Measurements from ENCODE around the gene PLXNA4. TPM values are rescaled to one million over a fixed set of nuclear protein-coding genes. Genes with fewer than 3 reads are reported as not detected.

The PLXNA4 gene
- total RNA-seq, 2 experiments from 2014 or later = 0.75 to 0.85 TPM

DNA sequence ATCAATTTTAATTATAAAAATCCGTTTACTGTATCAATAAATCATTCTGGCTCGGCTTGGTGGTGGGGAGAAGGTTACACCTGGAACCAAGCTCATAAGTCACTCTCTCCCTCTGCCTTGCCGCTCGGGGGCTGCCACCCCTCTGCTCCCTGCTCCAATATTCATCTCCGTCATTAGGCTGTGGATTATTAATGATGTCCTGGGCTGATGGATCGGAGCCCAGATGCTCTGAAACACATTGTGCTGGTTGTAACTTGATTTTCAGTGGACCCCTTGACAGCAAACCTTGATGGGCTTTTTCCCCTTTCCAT lies 314.2 kb downstream of the PLXNA4 start:
- H3K27ac Mint-ChIP-seq = no peak overlapping the region
- TF ChIP-seq, protein P1, sequence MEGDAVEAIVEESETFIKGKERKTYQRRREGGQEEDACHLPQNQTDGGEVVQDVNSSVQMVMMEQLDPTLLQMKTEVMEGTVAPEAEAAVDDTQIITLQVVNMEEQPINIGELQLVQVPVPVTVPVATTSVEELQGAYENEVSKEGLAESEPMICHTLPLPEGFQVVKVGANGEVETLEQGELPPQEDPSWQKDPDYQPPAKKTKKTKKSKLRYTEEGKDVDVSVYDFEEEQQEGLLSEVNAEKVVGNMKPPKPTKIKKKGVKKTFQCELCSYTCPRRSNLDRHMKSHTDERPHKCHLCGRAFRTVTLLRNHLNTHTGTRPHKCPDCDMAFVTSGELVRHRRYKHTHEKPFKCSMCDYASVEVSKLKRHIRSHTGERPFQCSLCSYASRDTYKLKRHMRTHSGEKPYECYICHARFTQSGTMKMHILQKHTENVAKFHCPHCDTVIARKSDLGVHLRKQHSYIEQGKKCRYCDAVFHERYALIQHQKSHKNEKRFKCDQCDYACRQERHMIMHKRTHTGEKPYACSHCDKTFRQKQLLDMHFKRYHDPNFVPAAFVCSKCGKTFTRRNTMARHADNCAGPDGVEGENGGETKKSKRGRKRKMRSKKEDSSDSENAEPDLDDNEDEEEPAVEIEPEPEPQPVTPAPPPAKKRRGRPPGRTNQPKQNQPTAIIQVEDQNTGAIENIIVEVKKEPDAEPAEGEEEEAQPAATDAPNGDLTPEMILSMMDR (IDR thresholded peaks at IDR 0.05) = no peak
- Histone ChIP-seq H3K9me3 (ENCODE audit: control insufficient read depth in 1 of 2, insufficient read depth in 1 of 2, low read length in 2 of 2) (peaks cover 0 to 13% of the 10 kb centered on the region in 2 experiments), H3K4me1 (ENCODE audit: insufficient read depth, low read length) (no peaks in the 10 kb centered on the region), H3K27ac (ENCODE audit: low read depth in 1 of 2, low read length in 2 of 2) (no peak overlapping the region), H3K4me3 (ENCODE audit: low read length) (no peak overlapping the region), H3K36me3 (ENCODE audit: insufficient read depth, low read length) (no peaks in the 10 kb centered on the region), H3K27me3 (ENCODE audit: control insufficient read depth in 1 of 2, insufficient read depth in 2 of 2, low read length in 2 of 2) (no peaks in the 10 kb centered on the region)
- intact Hi-C loops (cut with DNase I, micrococcal nuclease) = no loop called here
- no peaks in the 10 kb centered on the region for H3K4me1 Mint-ChIP-seq (ENCODE audit: low read depth)
- no peaks in the 10 kb centered on the region for H3K36me3 Mint-ChIP-seq (ENCODE audit: low read depth)
- no peaks in the 10 kb centered on the region for H3K9me3 Mint-ChIP-seq
- no peak overlapping the region for H3K4me3 Mint-ChIP-seq
- ChIA-PET CTCF (no interaction called here), POLR2A (no interaction called here)
- DNase-seq (no peak), ATAC-seq (ENCODE audit: poor library complexity) (no peak)
- H3K27me3 Mint-ChIP-seq = peaks cover 3% of the 10 kb centered on the region

DNA sequence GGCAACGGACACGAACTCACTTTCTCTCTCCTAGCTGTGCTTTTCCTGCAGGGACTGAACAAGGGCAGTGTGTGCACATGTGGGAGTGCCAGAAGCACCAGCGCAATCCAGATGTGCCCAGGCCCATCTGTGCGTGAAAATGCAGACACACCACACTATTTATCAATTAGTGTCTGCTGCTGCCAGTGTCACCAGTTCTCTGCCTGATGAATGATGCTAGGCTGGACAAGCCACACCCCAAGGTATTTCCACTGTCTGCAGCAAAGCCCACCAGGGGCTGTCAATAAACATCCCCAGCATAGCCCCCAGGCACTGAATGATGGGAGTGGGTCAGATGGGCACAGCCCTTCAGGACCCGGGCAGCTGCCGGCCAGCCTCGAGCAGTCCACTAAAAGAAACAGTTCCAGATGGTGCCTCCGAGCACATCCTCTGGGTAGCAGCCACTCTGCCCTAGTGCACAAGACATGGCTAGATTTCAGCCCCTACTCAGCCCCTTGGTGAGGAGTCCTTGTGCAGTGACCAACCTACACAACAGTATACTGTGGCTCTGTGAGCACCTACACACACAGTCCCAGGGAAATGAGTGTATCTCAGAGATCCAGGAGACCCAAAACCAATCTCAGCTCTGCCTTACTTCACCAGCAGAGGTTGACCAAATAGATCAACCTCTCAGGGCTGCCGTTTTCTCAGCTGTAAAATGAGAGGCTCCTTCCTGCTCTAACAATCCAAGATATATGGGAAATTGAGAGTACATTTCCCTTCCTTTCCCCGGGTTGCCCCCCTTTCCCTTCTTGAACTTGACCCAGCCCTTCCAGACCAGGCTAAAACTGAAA lies 314.7 kb downstream of the PLXNA4 start:
- Histone ChIP-seq H3K27me3 (ENCODE audit: control insufficient read depth in 1 of 2, insufficient read depth in 2 of 2, low read length in 2 of 2) (no peaks in the 10 kb centered on the region), H3K27ac (ENCODE audit: low read depth in 1 of 2, low read length in 2 of 2) (no peak overlapping the region), H3K9me3 (ENCODE audit: control insufficient read depth in 1 of 2, insufficient read depth in 1 of 2, low read length in 2 of 2) (peaks cover 0 to 13% of the 10 kb centered on the region in 2 experiments), H3K4me3 (ENCODE audit: low read length) (no peak overlapping the region), H3K4me1 (ENCODE audit: insufficient read depth, low read length) (no peaks in the 10 kb centered on the region), H3K36me3 (ENCODE audit: insufficient read depth, low read length) (no peaks in the 10 kb centered on the region)
- Mint-ChIP-seq H3K27me3 (no peaks in the 10 kb centered on the region), H3K4me3 (no peak overlapping the region), H3K9me3 (no peaks in the 10 kb centered on the region), H3K27ac (no peak overlapping the region), H3K4me1 (ENCODE audit: low read depth) (no peaks in the 10 kb centered on the region), H3K36me3 (ENCODE audit: low read depth) (no peaks in the 10 kb centered on the region)
- DNase-seq = no peak
- no peak for ATAC-seq (ENCODE audit: poor library complexity)
- POLR2A ChIA-PET = no interaction called here
- CTCF ChIA-PET = no interaction called here
- intact Hi-C loops (cut with DNase I, micrococcal nuclease) = no loop called here
- TF ChIP-seq, protein P1 (IDR thresholded peaks at IDR 0.05) = no peak

DNA sequence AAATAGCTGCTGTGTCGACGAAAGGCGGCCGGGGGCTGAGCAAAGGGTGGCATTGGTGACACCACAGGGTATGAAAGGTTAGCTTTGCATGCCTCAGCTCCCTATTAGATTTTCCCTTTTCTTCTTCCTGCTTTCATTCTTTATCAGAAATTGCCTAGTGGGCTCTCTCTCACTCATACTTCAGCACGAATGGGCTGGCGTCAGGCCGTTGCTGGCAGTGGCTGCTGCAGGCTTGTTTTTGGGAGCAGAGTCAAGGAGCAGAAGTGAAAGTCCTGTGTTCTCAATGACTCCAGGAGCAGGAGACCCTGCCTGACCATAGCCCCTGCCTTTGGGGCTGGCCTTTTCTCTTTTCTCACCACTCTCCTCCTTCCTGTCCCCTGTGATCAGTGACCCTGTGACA lies 318.0 kb downstream of the PLXNA4 start:
- Histone ChIP-seq H3K4me3 (ENCODE audit: low read length) (no peak overlapping the region), H3K27ac (ENCODE audit: low read depth in 1 of 2, low read length in 2 of 2) (no peak overlapping the region), H3K36me3 (ENCODE audit: insufficient read depth, low read length) (no peaks in the 10 kb centered on the region), H3K9me3 (ENCODE audit: control insufficient read depth in 1 of 2, insufficient read depth in 1 of 2, low read length in 2 of 2) (peaks cover 0 to 13% of the 10 kb centered on the region in 2 experiments), H3K27me3 (ENCODE audit: control insufficient read depth in 1 of 2, insufficient read depth in 2 of 2, low read length in 2 of 2) (no peaks in the 10 kb centered on the region), H3K4me1 (ENCODE audit: insufficient read depth, low read length) (no peaks in the 10 kb centered on the region)
- no peak for DNase-seq
- CTCF ChIA-PET = no interaction called here
- Mint-ChIP-seq H3K4me1 (ENCODE audit: low read depth) (no peaks in the 10 kb centered on the region), H3K4me3 (no peak overlapping the region), H3K36me3 (ENCODE audit: low read depth) (no peaks in the 10 kb centered on the region), H3K27me3 (peaks cover 22% of the 10 kb centered on the region), H3K27ac (no peak overlapping the region), H3K9me3 (no peaks in the 10 kb centered on the region)
- intact Hi-C loops (cut with DNase I, micrococcal nuclease) = no loop called here
- POLR2A ChIA-PET = no interaction called here
- TF ChIP-seq, protein P1 (IDR thresholded peaks at IDR 0.05) = no peak
- no peak for ATAC-seq (ENCODE audit: poor library complexity)

Data from CD4-positive, alpha-beta T cell (primary cell).